Tibial artery (tissue), 4 donors: ENCODE data around the gene CCDC63.
A peak's percentile ranks its signal among the peaks of the same experiment; 100 is the strongest.

Experiments
- DNase-seq, 2 donors: peaks; one replicate each; pipeline ENCODE4 v3.0.0-alpha.2; 2019
- H3K27ac ChIP-seq, 2 donors: fragments of 200-600 bp; sonication (generic) in 1 of 2; 1 replicate in 1 of 2; 2 replicates in 1 of 2; pipeline ENCODE4 v1.5.1; 2018 to 2019; ENCODE audit warnings: mild to moderate bottlenecking in 1 of 2
- H3K27me3 ChIP-seq, 2 donors: fragments of 200-600 bp; sonication (generic) in 1 of 2; one replicate each; pipeline versions ENCODE4 v1.5.1 to v1.6.0; 2016 to 2019
- H3K36me3 ChIP-seq, 3 donors: fragments of 200-600 bp; sonication (generic) in 2 of 3; one replicate each; pipeline ENCODE4 v1.5.1; 2016 to 2019; ENCODE audit warnings: mild to moderate bottlenecking in 2 of 3
- H3K4me1 ChIP-seq, 4 donors: fragments of 200-600 bp; sonication (generic) in 2 of 4; 1 replicate in 3 of 4; 2 replicates in 1 of 4; pipeline ENCODE4 v1.5.1; 2016 to 2019
- H3K4me3 ChIP-seq, 2 donors: fragments of 200-600 bp; sonication (generic) in 1 of 2; 1 replicate in 1 of 2; 2 replicates in 1 of 2; pipeline ENCODE4 v1.5.1; 2018 to 2019; ENCODE audit warnings: mild to moderate bottlenecking in 2 of 2
- H3K9me3 ChIP-seq, 3 donors: fragments of 200-600 bp; sonication (generic) in 1 of 3; one replicate each; pipeline ENCODE4 v1.5.1; 2016 to 2019
- CTCF ChIP-seq, 2 experiments: fragments of 200-600 bp in 1 of 2; fragments of 450-650 bp in 1 of 2; IDR thresholded peaks; one replicate each; pipeline ENCODE4 v1.5.1; 2017 to 2019; ENCODE audit warnings: antibody characterized with exemption in 2 of 2, mild to moderate bottlenecking in 1 of 2, moderate library complexity in 1 of 2
- intact Hi-C: fragments of 100-400 bp; cut with DNase I; formaldehyde crosslinking; loops from one replicate; pipeline ENCODE4 v1.15.0; 2023; ENCODE audit warnings: low total_unique reads

The CCDC63 gene

GRCh38 chr12:110883251-110883650, 36.5 kb downstream of the CCDC63 start:
- H3K4me1 ChIP-seq = peaks cover 0 to 7% (median 0%) of the 10 kb centered on the region in 4 donors
- intact Hi-C loops = loop anchor here (10.0 kb wide), 1 partner anchor 268 kb away; the partner anchor contains the start of gene TCTN1
- H3K27ac ChIP-seq = no peak overlapping the region
- no peaks in the 10 kb centered on the region for H3K27me3 ChIP-seq
- H3K4me3 ChIP-seq = no peak overlapping the region
- no peaks in the 10 kb centered on the region for H3K9me3 ChIP-seq
- no peak for DNase-seq
- TF ChIP-seq CTCF (IDR thresholded peaks at IDR 0.05) = no peak
- no peaks in the 10 kb centered on the region for H3K36me3 ChIP-seq

- Histone ChIP-seq H3K4me1 (no peaks in the 10 kb centered on the region), H3K27me3 (no peaks in the 10 kb centered on the region), H3K4me3 (no peak overlapping the region), H3K36me3 (no peaks in the 10 kb centered on the region), H3K27ac (no peak overlapping the region), H3K9me3 (no peaks in the 10 kb centered on the region)
- no peak for DNase-seq
- intact Hi-C loops = loop anchor here (5.0 to 10.0 kb wide), 2 partner anchors 143 to 270 kb away; partner anchors contain the start of genes PPP1CC and TCTN1
- TF ChIP-seq CTCF (IDR thresholded peaks at IDR 0.05) = no peak
Observed at GRCh38 chr12:110885152-110885840, 38.5 kb downstream of the CCDC63 start.

- Histone ChIP-seq H3K4me1 (no peaks in the 10 kb centered on the region), H3K36me3 (no peaks in the 10 kb centered on the region), H3K27ac (peak overlapping the region in 1 of 2 donors; percentile 46), H3K9me3 (no peaks in the 10 kb centered on the region), H3K27me3 (peaks cover 0 to 8% of the 10 kb centered on the region in 2 donors), H3K4me3 (peak overlapping the region; percentile 51 to 64)
- no peak for DNase-seq
- intact Hi-C loops = loop anchor here (5.0 to 10.0 kb wide), 2 partner anchors 146 to 274 kb away; partner anchors contain the start of genes PPP1CC and TCTN1
- no peak for TF ChIP-seq CTCF (IDR thresholded peaks at IDR 0.05)
Observed at GRCh38 chr12:110888256-110888991, 41.6 kb downstream of the CCDC63 start.

GRCh38 chr12:110889361-110889760, 42.6 kb downstream of the CCDC63 start:
- Histone ChIP-seq H3K36me3 (no peaks in the 10 kb centered on the region), H3K4me1 (peaks cover 0 to 1% (median 0%) of the 10 kb centered on the region in 4 donors), H3K9me3 (no peaks in the 10 kb centered on the region), H3K4me3 (no peak overlapping the region), H3K27ac (no peak overlapping the region), H3K27me3 (peaks cover 0 to 16% of the 10 kb centered on the region in 2 donors)
- no peak for TF ChIP-seq CTCF (IDR thresholded peaks at IDR 0.05)
- no peak for DNase-seq
- intact Hi-C loops = loop anchor here (5.0 to 10.0 kb wide), 2 partner anchors 147 to 275 kb away; partner anchors contain the start of genes PPP1CC and TCTN1

- Histone ChIP-seq H3K4me3 (no peak overlapping the region), H3K9me3 (no peaks in the 10 kb centered on the region), H3K27me3 (peaks cover 0 to 16% of the 10 kb centered on the region in 2 donors), H3K4me1 (peaks cover 0 to 4% (median 0%) of the 10 kb centered on the region in 4 donors), H3K36me3 (no peaks in the 10 kb centered on the region), H3K27ac (no peak overlapping the region)
- intact Hi-C loops = no loop called here
- no peak for TF ChIP-seq CTCF (IDR thresholded peaks at IDR 0.05)
- DNase-seq = no peak
Observed at GRCh38 chr12:110893956-110894355, 47.2 kb downstream of the CCDC63 start.
